HK-2 (cell line): ENCODE data around the gene LIMS2.

Experiments used
- DNase-seq: peaks from one replicate; pipeline ENCODE4 v3.0.0-alpha.2; 2018; ENCODE audit not compliant: unreplicated experiment

The LIMS2 gene

GRCh38 chr2:127675331-127676261 is at the start of gene LIMS2:
Gene LIMS2, minus strand, starts transcription at chr2:127675530. Its CDS starts 506 bp downstream, at chr2:127675024.
- peak; percentile 54 for DNase-seq

- no peak for DNase-seq
Measured at GRCh38 chr2:127722807-127723206, 47.5 kb upstream of the LIMS2 start.

- no peak for DNase-seq
Measured at GRCh38 chr2:127721978-127722355, 46.6 kb upstream of the LIMS2 start.

GRCh38 chr2:127721311-127721977 is 46.1 kb upstream of the LIMS2 start:
- peak; percentile 59 for DNase-seq

- DNase-seq, result no peak
Measured at GRCh38 chr2:127719301-127720218, 44.2 kb upstream of the LIMS2 start.

- no peak for DNase-seq
Measured at GRCh38 chr2:127718271-127718670, 42.9 kb upstream of the LIMS2 start.

GRCh38 chr2:127715778-127716449 is 40.6 kb upstream of the LIMS2 start:
- no peak for DNase-seq

GRCh38 chr2:127713562-127713961 is 38.2 kb upstream of the LIMS2 start:
- no peak for DNase-seq

- no peak for DNase-seq
Measured at GRCh38 chr2:127712999-127713398, 37.7 kb upstream of the LIMS2 start.

GRCh38 chr2:127709336-127709735 is 34.0 kb upstream of the LIMS2 start:
- no peak for DNase-seq

GRCh38 chr2:127707890-127708648 is 32.7 kb upstream of the LIMS2 start:
- DNase-seq, result no peak

- no peak for DNase-seq
Measured at GRCh38 chr2:127706215-127706990, 31.1 kb upstream of the LIMS2 start.

- DNase-seq, result no peak
Measured at GRCh38 chr2:127705391-127706065, 30.2 kb upstream of the LIMS2 start.

GRCh38 chr2:127704641-127705390 is 29.5 kb upstream of the LIMS2 start:
- no peak for DNase-seq

GRCh38 chr2:127703282-127703681 is 28.0 kb upstream of the LIMS2 start:
- no peak for DNase-seq

- DNase-seq, result no peak
Measured at GRCh38 chr2:127702395-127703009, 27.2 kb upstream of the LIMS2 start.

GRCh38 chr2:127701651-127702394 is 26.5 kb upstream of the LIMS2 start:
- DNase-seq, result peak; percentile 87
